IPS DF 4.7 (cell line): ENCODE data around the gene HAAO.

Source experiments
- DNase-seq: peaks from one replicate; pipeline ENCODE4 v3.0.0-alpha.2; 2013; ENCODE audit warnings: low spot score; ENCODE audit errors: extremely low read depth

The HAAO gene

DNA sequence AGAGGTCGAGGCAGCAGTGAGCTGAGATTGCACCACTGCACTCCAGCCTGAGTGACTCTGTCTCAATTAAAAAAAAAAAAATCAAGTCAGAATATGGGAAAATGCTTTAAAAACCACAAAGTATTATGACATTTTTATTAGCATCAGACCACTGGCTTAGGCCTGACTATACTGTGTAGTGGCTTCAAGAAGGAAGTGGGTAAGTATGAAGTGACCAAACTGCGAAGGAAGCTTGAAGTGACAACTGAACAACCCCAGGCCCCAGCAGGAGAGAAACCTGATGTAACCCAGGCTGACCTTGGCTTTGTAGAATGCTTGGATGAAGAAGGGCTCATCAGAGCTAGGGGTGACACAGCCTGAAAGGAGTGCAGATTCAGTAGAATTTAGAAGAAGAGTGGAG is 21.4 kb upstream of the HAAO start:
- DNase-seq, result no peak

DNA sequence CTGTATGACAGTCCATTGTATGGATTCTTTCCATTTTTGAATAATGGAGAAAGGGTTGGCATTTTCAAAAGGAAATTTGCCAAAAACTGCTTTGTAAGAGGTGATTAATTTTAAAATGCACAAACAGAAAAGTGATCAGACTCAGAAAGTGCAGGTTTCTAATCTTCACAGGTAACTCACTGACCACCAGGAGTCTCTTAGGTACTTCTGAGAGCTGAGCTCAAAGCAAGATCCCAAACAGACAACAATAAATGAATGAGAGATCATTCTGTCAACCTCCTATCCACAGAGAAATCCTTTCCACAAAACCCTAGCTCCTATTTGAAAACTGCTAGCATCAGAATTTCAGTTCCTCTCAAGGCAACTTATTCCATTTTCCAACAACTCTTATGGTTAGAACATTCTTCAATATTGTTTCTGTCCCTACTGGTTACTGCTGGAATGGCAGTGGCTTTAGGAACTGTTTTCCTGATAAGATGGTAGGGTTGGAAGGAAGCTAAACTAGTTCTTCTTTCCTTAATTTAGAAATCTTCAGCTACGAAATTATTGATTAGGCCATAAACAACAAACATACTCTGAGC is 20.6 kb upstream of the HAAO start:
- no peak for DNase-seq

DNA sequence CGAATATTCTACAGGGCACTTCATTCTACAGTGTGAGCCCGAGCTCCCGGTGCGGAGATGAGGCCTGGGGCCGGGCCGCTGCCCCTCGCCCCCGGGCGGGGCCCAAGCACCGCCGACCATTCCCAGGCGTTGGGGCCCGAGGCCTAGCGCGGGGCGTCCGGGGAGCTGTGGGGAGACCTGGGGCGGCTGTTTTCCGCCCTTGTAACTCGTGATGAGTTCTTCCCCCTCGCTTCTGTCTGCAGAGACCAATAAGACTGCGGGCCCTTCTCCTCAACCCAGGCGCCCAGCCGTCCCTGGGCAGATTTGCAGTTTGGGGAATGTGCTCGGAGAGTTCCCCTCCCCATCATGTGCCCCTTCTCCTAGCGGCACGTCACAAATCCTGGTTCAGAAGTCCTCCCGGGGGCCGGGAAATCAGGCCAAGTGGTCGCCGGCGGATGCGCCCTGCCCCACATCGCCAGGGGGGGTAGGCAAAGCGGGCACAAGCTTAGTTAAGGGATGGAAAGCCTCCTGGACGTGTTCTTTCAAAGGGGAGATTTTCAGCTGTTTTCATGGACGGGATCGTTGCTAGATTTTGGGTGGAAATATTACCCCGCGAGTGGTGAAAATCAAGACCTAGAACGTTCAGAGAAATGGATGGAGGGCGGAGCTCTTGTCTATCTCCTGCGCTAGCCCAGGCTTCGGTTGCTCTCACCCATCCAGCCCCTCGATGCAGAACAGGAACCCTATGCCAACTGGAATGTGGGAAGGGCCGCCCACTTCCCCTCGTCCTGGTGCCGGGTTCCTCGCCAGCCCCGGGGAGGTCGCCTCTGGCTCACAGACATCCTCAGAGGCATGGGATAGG is 18.8 kb upstream of the HAAO start:
- no peak for DNase-seq

DNA sequence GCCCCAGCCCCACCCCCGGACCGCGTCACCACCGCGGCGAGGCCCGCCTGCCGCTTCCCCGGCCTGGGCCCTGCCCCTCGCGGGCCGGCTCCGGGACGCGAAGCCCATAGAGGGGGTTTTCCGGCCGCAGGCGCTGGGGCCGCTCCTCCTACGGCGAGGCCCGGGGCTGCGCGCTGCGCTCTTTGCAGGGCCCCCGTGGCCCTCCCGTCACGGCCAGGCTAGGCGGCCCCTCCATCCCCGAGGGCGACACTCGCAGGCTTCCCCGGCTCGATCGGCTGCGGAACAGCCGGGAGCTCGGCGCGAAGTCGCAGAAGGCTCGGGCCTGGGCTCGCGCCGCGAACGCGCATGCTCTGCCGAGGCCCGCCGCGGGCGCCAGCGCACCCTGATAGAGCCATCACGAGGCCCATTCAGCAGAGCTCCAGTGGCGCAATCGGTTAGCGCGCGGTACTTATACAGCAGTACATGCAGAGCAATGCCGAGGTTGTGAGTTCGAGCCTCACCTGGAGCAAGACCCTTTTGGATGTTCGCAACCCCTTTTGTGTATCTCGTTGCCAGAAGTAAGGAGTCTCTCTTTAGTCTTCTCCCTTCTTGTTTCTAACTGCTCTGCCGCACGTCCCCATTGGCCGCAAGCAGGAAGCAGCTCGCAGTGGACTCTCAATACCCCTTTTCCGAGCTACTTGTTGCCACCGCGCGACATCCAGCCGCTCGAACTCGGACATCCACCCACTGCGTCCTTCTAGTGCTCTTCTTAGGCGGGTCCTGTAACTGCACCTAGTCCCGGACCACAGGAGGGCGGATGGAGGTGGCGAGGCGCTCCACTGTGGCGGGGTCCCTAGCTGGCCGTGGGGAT is 18.0 kb upstream of the HAAO start:
- no peak for DNase-seq

DNA sequence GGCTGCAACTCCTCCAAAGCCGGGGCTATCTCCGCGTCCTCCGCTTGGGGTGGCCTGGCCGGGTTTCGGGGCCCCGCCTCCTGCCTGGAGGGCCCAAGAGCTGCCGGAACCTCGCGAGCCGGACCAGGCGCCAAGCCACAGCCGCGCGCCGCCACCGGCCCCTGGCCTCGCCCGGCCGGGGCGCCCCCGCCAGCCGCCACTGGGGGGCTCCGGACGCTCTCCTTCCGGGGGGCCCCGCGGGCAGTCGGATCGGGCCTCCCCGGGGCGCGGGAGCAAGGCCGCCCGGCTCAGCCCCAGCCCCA is 17.4 kb upstream of the HAAO start:
- DNase-seq, result no peak

DNA sequence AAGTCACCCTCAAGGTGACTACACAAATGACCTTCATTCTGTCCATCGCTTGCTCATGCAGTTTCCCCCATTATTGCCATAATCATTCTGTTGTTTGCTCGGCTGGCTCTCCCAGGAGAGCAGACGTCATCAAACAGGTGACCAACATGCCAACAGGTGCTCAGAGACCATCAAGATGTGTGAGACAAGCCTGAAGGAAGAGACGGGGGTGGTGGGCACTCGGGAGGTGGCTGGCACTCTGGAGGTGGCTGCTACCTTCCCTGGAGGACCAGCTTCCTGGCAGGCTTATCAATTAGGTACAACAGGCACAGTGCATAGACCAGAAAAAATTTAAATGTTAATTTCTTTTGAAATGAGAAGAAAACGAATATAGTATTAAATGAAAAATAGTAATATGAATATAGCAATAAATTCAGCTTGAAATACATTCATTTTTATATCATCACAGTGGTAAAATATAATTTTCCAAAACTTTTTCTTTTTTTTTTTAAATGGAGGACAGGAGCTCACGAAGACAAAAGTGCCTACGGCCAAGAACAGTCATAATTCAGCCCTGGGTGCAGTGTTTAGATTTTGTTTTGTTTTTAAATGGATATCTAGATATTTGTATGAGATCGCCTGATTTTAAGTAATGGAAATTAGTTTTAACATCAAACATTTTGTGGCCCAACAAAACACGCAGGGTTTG is 16.9 kb upstream of the HAAO start:
- no peak for DNase-seq

DNA sequence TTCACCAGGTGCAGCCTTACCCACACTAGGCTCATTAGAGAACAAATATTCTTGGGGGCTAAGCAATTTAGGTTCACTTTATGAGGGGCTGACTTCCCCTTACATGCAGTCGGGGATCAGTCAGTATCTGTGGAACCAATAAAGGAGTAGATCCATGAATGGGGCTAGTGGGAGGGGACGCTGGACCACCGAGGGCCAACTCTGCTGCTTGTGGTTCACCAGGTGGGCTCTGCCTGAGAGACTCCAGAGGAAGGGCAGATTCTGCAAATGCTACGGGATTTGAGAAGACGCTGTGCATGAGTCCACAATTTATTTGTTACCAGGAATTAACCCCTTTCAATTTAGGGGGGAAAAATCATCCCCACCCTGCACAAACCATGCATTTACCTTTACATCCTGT is 15.9 kb upstream of the HAAO start:
- DNase-seq, result no peak

DNA sequence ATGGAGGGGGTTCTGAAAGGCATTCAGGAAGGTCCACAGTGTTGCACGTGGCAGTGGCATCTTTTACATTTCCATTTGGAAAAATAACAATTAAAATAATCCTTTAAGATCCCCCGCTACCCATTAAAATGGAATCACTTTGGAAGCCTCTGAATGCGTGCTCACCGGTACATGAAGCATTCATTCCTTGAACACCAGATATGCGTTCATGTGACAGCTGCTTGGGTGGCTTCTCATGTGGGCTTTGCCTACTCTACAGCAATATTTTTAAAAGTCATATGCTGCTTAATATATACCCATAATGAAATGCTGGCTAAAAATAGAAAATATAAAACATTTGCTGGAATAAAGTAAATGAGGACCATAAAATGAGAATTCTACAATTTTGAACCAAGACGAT is 14.4 kb upstream of the HAAO start:
- no peak for DNase-seq

DNA sequence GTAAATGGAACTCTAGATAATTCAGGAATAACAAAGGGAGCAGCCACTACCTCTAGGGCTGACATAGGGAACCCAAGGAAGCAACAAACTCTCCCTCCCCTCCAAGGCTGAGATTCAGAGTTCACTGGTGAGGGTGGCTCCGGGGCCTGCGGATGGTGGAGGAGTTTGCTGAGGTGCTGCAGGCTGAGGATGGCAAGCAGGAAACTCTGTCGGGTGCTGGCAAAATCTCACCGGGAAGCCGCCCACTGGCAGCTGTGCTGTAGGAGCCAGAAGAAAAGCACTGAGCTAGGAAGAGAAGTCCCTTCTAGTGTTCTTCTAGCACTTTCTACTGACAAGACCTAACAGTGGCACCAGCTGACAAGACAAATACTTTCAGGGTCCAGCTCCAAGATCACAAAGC is 12.5 kb upstream of the HAAO start:
- no peak for DNase-seq

DNA sequence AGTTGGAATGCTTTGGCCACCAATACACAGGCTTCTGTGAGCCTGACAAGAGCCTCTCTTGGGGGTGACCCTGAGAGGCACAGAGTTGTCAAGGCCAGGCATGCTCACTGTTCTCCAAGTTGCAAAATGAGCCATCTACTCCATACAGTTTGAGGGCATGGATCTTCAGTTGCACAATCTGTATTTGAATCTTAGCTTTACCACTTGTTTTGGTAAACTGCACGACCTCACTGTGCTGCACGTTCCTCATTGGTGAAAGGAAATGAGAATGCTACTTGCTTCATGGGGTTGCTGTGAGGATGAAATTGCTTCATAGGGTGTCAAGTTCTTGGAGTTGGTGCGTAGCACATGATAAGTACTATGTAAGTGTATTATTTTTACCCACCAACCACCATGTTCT is 12.0 kb upstream of the HAAO start:
- no peak for DNase-seq

DNA sequence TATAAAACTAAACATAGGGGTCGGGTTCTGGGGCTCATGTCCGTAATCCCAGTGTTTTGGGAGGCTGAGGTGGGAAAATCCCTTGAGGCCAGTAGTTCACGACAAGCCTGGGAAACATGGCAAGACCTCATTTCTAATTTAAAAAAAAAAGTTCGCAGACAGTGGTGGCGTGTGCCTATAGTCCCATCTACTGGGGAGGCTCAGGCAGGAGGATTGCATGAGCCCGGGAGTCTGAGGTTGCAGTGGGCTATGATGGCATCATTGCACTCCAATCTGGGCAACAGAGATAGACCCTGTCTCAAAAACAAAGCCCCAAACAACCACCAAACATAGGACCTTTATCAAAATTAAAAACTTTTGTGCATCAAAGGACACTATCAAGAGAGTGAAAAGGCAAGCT is 9.8 kb upstream of the HAAO start:
- DNase-seq, result no peak

DNA sequence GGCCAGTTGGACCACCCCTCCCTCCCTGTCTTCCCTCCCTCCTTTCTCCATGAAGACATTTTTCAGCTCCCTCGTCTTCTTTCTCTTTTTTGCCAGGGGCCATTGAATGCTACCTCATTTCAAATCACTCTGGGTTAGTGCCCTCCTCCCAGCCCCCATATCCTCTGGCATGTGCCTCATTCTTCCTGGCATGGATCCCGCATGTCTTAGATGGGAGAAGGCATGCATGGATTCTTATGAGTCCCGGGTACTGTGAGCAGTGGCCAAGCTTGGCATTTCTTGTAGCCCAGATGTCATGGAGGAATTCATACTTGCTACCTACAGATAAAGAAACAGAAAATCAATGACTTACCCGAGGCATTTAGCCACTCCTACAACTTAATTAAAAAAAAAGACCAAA is 9.0 kb upstream of the HAAO start:
- DNase-seq, result no peak

DNA sequence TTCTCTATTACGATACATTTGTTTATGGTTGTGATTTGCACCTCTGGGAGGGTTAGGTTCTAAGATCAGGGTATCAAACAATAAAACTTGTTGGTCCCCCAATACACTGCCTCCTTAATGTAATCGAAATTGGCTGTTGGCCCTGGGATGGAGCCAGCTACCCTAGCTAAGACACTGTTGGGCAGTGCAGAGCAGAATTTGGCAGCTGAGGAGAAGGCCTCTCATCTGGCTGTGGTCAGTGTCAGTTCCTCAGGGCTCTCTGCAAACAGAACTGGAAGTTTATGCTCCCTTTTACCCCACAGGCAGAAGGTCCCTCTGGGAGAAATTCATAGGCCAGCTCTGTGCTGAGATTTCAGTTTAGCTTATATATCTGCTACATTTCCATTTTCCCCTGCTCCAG is 8.6 kb upstream of the HAAO start:
- DNase-seq, result no peak

DNA sequence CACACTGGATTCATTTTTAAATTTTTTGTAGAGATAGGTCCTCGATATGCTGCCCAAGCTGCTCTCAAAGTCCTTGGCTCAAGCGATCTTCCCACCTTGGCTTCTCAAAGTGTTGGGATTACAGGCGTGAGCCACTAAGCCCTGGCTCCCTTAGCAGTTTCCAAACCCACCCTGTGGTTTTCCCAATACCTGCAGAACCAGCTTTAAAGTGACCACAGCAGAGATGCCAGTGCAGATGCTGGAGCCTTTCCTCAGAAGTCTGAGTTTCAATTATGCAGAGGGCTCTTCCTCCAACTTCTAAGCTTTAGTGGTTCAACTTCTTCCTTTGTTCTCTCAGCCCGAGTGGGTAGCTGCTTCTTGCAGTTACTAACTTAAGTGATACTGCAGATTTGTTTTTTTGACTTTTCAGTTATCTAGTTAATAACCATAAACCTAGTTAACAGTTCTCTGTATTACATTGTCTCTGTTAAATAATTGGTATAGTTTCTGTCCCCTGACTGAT is 8.1 kb upstream of the HAAO start:
- DNase-seq, result no peak

DNA sequence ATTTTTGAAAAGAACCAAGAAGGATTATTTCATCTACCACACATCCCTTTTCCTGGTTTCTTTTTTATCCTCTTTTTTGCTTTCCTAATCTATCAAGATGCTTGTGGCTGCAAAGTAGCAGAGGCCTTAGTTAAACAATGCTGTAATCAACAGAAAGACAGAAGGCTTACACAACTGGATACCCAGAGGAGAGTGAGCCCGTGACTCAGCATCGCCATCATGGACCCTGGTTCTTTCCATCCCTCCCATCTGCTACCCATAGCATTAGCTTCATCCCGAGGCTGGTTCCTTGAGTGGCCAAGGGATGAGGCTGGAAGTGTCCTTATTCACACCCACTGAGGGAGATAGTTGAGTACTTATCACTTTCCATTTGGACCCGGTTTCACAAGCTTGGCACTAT is 7.5 kb upstream of the HAAO start:
- no peak for DNase-seq

DNA sequence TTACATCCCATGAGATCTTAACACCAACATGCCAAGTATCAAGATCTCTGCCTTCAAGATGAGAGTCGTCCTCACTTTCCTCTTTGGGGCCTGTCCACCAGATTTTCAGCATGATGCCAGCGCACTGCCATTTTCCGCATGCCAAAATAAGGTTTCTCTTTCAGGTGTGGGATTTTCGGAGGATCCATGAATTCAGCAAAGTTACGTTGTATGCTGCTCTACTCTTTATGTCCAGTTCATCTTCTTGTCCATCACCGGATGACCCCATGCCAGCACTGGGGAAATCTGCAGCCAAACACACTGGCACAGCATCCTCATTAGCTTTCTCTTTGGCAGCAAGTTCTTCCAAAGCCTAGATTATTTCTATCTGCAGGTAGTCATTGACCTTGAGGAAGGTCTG is 4.9 kb upstream of the HAAO start:
- DNase-seq, result no peak

DNA sequence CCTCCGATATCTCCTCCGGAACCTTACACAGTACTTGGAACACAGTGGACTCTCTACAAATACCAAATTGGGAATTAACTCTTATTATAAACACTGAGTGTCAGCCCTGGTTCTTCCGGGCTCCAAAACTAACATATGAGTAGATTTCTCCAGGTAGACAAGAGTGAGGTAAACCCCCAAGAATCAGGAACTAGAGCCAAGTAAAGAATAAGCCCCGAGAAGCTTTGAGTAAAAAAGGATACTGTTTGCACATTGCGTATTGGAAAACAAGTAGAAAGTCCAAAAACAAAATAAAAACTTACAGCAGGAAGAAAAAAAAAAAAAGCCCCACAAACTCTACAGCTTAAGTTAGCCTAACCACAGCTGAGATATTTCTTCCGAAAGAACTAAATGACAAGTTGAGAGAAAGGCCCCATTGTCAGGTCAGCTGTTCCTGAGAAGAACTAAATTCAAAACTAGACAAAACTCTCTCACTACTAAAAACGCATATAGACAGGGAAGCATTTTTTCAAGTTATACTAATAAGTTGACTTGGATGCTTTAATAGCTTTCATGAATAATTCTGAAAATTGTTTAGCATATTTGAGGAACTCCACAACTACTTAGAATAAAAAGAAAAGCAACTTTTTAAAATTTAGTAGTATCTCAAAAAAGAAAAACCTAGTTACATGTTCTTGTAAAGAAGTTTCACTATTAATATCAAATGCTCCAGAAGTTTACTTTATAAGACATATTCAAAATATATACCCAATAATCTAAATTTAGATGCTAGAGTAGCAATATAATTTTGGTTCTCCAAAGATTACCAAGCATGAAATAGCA is 4.3 kb upstream of the HAAO start:
- DNase-seq, result no peak

DNA sequence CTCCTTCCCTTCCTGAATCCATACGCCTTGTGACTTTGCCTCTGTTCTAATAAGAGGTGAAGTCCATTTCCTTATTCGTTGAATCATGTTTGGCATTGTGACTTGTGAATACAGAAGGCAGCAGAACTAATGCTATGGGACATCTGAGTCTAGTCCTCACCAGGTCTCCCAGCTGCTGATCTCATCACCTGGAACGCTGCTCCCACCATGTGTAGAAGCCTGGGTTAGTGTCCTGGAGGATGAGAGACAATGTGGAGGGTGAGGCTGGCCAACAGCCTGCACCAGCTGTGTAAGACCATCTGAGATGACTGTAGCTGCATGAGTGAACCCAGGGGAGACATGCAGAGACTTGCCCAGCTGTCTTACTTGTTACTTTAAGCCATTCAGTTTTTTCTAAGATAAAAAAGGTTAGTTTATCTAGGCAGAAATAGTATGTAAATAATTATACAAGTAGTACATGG is 3.5 kb upstream of the HAAO start:
- DNase-seq, result no peak

DNA sequence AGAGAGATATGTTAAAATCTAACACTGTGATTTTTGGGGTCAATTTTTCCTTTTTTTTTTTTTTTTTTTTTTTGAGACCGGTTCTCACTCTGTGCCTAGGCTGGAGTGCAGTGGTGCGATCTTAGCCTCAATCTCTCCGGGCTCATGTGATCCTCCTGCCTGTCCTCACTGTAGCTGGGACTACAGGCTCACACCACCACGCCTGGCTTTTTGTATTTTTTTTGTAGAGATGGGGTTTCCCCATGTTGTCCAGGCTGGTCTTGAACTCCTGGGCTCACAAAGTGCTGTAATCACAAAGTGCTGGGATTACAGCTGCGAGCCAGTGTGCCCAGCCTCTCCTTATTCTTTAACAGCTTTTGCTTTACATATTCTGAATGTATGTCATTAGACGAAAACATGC is 2.9 kb upstream of the HAAO start:
- DNase-seq, result no peak

DNA sequence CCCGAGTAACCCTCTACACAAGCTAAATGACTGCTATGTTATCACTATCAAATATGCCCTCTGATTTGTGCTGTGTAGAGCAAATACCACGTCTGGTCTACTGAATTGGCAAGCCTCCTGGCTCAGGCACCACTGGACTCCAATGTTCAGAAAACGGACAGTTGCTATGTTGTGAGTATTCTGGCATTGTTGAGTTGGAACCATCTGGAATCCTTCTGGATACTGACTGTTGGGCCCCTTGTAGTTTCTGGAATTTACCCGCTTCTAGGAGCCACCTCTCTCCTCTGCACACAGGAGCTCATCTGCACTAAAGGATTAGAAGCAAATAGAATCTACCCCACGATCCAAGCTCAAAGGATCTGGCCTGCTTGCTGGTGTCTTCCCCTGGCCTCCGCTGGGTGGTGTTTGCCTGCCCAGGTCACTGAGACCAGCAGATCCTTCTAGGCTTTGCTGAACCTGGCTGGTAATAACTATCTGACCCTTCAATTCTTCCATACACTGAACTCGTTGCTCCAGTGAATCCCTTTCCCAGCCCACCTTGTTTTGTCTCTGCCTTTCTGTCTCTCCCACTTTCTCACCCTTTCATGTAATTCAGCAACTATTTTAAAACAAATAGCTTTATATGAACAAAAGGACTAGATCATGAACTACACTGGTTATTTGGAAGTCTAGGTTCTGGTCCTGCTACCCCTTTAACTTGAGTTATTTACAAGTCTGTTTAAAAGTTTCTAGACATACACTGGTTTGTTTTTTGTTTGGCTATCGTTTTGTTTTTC is 2.1 kb upstream of the HAAO start:
- no peak for DNase-seq
